NK-92 (cell line): ENCODE measurements around the gene TMPRSS13.
"Not testable (repeated sequence)": the region's sequence is repeated elsewhere in the genome, so short reads cannot be mapped to it uniquely, and the experiment has no call there.

Experiments used
- DNase-seq: peaks from one replicate; lab custom pipeline; 2025; ENCODE audit not compliant: unreplicated experiment; lab: John Stamatoyannopoulos, UW

TMPRSS13 gene

GRCh38 chr11:117929142-117929915 is at the start of gene TMPRSS13:
TMPRSS13 (minus strand) TSS chr11:117929402; CDS start chr11:117929307, 95 bp downstream.
- DNase-seq: no peak

- DNase-seq: no peak
These were observed 49.8 kb upstream of the TMPRSS13 start for GRCh38 chr11:117978991-117979390.

- DNase-seq: not testable (repeated sequence)
These were observed 49.2 kb upstream of the TMPRSS13 start for GRCh38 chr11:117978291-117978910.

GRCh38 chr11:117977612-117978264 is 48.5 kb upstream of the TMPRSS13 start:
- not testable (repeated sequence) for DNase-seq

GRCh38 chr11:117977029-117977428 is 47.8 kb upstream of the TMPRSS13 start:
- DNase-seq: no peak

- no peak for DNase-seq
These were observed 47.2 kb upstream of the TMPRSS13 start for GRCh38 chr11:117976445-117976844.

- DNase-seq: no peak
These were observed 44.3 kb upstream of the TMPRSS13 start for GRCh38 chr11:117973503-117973860.

- no peak for DNase-seq
These were observed 43.7 kb upstream of the TMPRSS13 start for GRCh38 chr11:117972629-117973502.

- no peak for DNase-seq
These were observed 42.8 kb upstream of the TMPRSS13 start for GRCh38 chr11:117972044-117972443.

GRCh38 chr11:117970400-117971024 is 41.3 kb upstream of the TMPRSS13 start:
- DNase-seq: no peak

GRCh38 chr11:117969160-117969991 is 40.2 kb upstream of the TMPRSS13 start:
- DNase-seq: no peak

GRCh38 chr11:117966908-117967307 is 37.7 kb upstream of the TMPRSS13 start:
- DNase-seq: no peak

GRCh38 chr11:117962826-117963225 is 33.6 kb upstream of the TMPRSS13 start:
- no peak for DNase-seq

GRCh38 chr11:117961896-117962295 is 32.7 kb upstream of the TMPRSS13 start:
- no peak for DNase-seq

GRCh38 chr11:117960406-117960805 is 31.2 kb upstream of the TMPRSS13 start:
- no peak for DNase-seq

GRCh38 chr11:117959438-117960149 is 30.4 kb upstream of the TMPRSS13 start:
- DNase-seq: no peak

GRCh38 chr11:117958949-117959348 is 29.7 kb upstream of the TMPRSS13 start:
- no peak for DNase-seq

GRCh38 chr11:117953024-117953671 is 23.9 kb upstream of the TMPRSS13 start:
- DNase-seq: no peak
